Natural killer cell treated with Interleukin-12 subunit alpha and Interleukin-12 subunit beta and Interleukin-15 and Interleukin-18, amount 100 ng/mL, for 72 hours (primary cell): Measurements from ENCODE around the gene TNIP3. TPM values are rescaled to one million over a fixed set of nuclear protein-coding genes. Genes with fewer than 3 reads are reported as not detected.
A peak's percentile ranks its signal among the peaks of the same experiment; 100 is the strongest.
"Not testable (repeated sequence)": the region's sequence is repeated elsewhere in the genome, so short reads cannot be mapped to it uniquely, and the experiment has no call there.

Experiments used
- ATAC-seq, 2 donors: fragments of 150-1000 bp; cut with Tn5 transposase in 1 of 2; sonication (Bioruptor Pico), chemical (Tn5 transposase) in 1 of 2; 2 replicates each; pipeline ENCODE4 v1.10.0; 2021
- DNase-seq: peaks from one replicate; pipeline ENCODE4 v3.0.0; 2022; ENCODE audit warnings: low spot score
- H3K27ac Mint-ChIP-seq, 2 donors: 1 replicate in 1 of 2; 2 replicates in 1 of 2; pipeline ENCODE4 v1.8.0; 2022; ENCODE audit warnings: mixed read lengths in 2 of 2, mild to moderate bottlenecking in 1 of 2, moderate library complexity in 1 of 2
- H3K27me3 Mint-ChIP-seq, 2 donors: 1 replicate in 1 of 2; 2 replicates in 1 of 2; pipeline ENCODE4 v1.8.0; 2022; ENCODE audit warnings: mixed read lengths in 2 of 2
- H3K36me3 Mint-ChIP-seq: one replicate; pipeline ENCODE4 v1.8.0; 2022; ENCODE audit warnings: mixed read lengths
- H3K4me1 Mint-ChIP-seq, 2 donors: 1 replicate in 1 of 2; 2 replicates in 1 of 2; pipeline ENCODE4 v1.8.0; 2022; ENCODE audit warnings: low read depth in 2 of 2, mixed read lengths in 2 of 2, mild to moderate bottlenecking in 1 of 2
- H3K4me3 Mint-ChIP-seq: one replicate; pipeline ENCODE4 v1.8.0; 2022; ENCODE audit warnings: mixed read lengths
- H3K9me3 Mint-ChIP-seq: 2 replicates; pipeline ENCODE4 v1.8.0; 2022; ENCODE audit warnings: mixed read lengths
- total RNA-seq, 2 donors: library from RNA; stranded (reverse); gene quantifications; one replicate each; pipeline ENCODE4 v1.2.3, GENCODE V29; 2022

The TNIP3 gene
- 1 to 10 TPM in 1 of 2 donors, under 1 TPM in 1; 0.45 to 4.5 TPM for total RNA-seq

GRCh38 chr4:121164291-121164690, at the start of gene TNIP3:
TNIP3 (minus strand) TSS chr4:121164321; CDS start chr4:121164125, 196 bp downstream.
- Mint-ChIP-seq H3K4me1 (peaks cover 17 to 31% of the 10 kb centered on the region in 2 donors), H3K9me3 (no peaks in the 10 kb centered on the region), H3K4me3 (no peak within 1 kb of the TSS), H3K27me3 (peaks cover 0 to 6% of the 10 kb centered on the region in 2 donors), H3K36me3 (peaks cover under 1% of the 10 kb centered on the region), H3K27ac (no peak within 1 kb of the TSS)
- ATAC-seq (no peak), DNase-seq (no peak)

GRCh38 chr4:121212806-121213205, 48.7 kb upstream of the TNIP3 start:
- no peak for ATAC-seq
- no peak for DNase-seq
- Mint-ChIP-seq H3K4me1 (peaks cover 0 to 13% of the 10 kb centered on the region in 2 donors), H3K9me3 (peaks cover 3% of the 10 kb centered on the region), H3K36me3 (peaks cover 6% of the 10 kb centered on the region), H3K27me3 (peaks cover 0 to 3% of the 10 kb centered on the region in 2 donors), H3K4me3 (no peak overlapping the region), H3K27ac (no peak overlapping the region)

GRCh38 chr4:121209171-121209570, 45.0 kb upstream of the TNIP3 start:
- H3K27ac Mint-ChIP-seq, result no peak overlapping the region
- H3K4me3 Mint-ChIP-seq, result no peak overlapping the region
- peaks cover 0 to 4% of the 10 kb centered on the region in 2 donors for H3K4me1 Mint-ChIP-seq
- peaks cover 3% of the 10 kb centered on the region for H3K9me3 Mint-ChIP-seq
- H3K36me3 Mint-ChIP-seq, result peaks cover 6% of the 10 kb centered on the region
- DNase-seq (no peak), ATAC-seq (no peak)
- peaks cover 7 to 14% of the 10 kb centered on the region in 2 donors for H3K27me3 Mint-ChIP-seq

GRCh38 chr4:121208244-121209007, 44.3 kb upstream of the TNIP3 start:
- ATAC-seq, result no peak
- DNase-seq, result no peak
- H3K27ac Mint-ChIP-seq, result no peak overlapping the region
- peaks cover 3% of the 10 kb centered on the region for H3K9me3 Mint-ChIP-seq
- peaks cover 7 to 14% of the 10 kb centered on the region in 2 donors for H3K27me3 Mint-ChIP-seq
- H3K4me3 Mint-ChIP-seq, result no peak overlapping the region
- H3K36me3 Mint-ChIP-seq, result peaks cover 6% of the 10 kb centered on the region
- H3K4me1 Mint-ChIP-seq, result no peaks in the 10 kb centered on the region

GRCh38 chr4:121205777-121206176, 41.7 kb upstream of the TNIP3 start:
- not testable (repeated sequence) for H3K36me3 Mint-ChIP-seq, H3K4me1 Mint-ChIP-seq, H3K27ac Mint-ChIP-seq, H3K9me3 Mint-ChIP-seq, H3K4me3 Mint-ChIP-seq, DNase-seq, ATAC-seq
- H3K27me3 Mint-ChIP-seq, result peaks cover 7 to 19% of the 10 kb centered on the region in 2 donors

- peaks cover 7 to 20% of the 10 kb centered on the region in 2 donors for H3K27me3 Mint-ChIP-seq
- ATAC-seq (peak in 1 of 2 donors; percentile 15), DNase-seq (no peak)
- H3K36me3 Mint-ChIP-seq, result no peaks in the 10 kb centered on the region
- peak overlapping the region; percentile 51 for H3K4me3 Mint-ChIP-seq
- peaks cover 12 to 25% of the 10 kb centered on the region in 2 donors for H3K4me1 Mint-ChIP-seq
- H3K27ac Mint-ChIP-seq, result peak overlapping the region; percentile 35 to 82
- H3K9me3 Mint-ChIP-seq, result no peaks in the 10 kb centered on the region
Measured at GRCh38 chr4:121200795-121201472, 36.8 kb upstream of the TNIP3 start.

GRCh38 chr4:121199742-121200561, 35.8 kb upstream of the TNIP3 start:
- DNase-seq, result no peak
- peak; percentile 60 to 91 for ATAC-seq
- no peaks in the 10 kb centered on the region for H3K36me3 Mint-ChIP-seq
- peak overlapping the region; percentile 40 to 82 for H3K27ac Mint-ChIP-seq
- H3K4me1 Mint-ChIP-seq, result peaks cover 12 to 25% of the 10 kb centered on the region in 2 donors
- peak overlapping the region; percentile 64 for H3K4me3 Mint-ChIP-seq
- H3K27me3 Mint-ChIP-seq, result peaks cover 4 to 11% of the 10 kb centered on the region in 2 donors
- H3K9me3 Mint-ChIP-seq, result no peaks in the 10 kb centered on the region

- H3K4me1 Mint-ChIP-seq, result peaks cover 12 to 25% of the 10 kb centered on the region in 2 donors
- H3K27ac Mint-ChIP-seq, result no peak overlapping the region
- no peak overlapping the region for H3K4me3 Mint-ChIP-seq
- H3K36me3 Mint-ChIP-seq, result no peaks in the 10 kb centered on the region
- DNase-seq, result no peak
- H3K27me3 Mint-ChIP-seq, result peaks cover 0 to 9% of the 10 kb centered on the region in 2 donors
- no peaks in the 10 kb centered on the region for H3K9me3 Mint-ChIP-seq
- no peak for ATAC-seq
Measured at GRCh38 chr4:121198251-121198650, 34.1 kb upstream of the TNIP3 start.

GRCh38 chr4:121195649-121196048, 31.5 kb upstream of the TNIP3 start:
- no peak for DNase-seq
- H3K27me3 Mint-ChIP-seq, result peaks cover 0 to 3% of the 10 kb centered on the region in 2 donors
- H3K9me3 Mint-ChIP-seq, result no peaks in the 10 kb centered on the region
- peaks cover 16 to 37% of the 10 kb centered on the region in 2 donors for H3K4me1 Mint-ChIP-seq
- H3K27ac Mint-ChIP-seq, result no peak overlapping the region
- ATAC-seq, result no peak
- H3K4me3 Mint-ChIP-seq, result no peak overlapping the region
- H3K36me3 Mint-ChIP-seq, result no peaks in the 10 kb centered on the region

- Mint-ChIP-seq H3K9me3 (no peaks in the 10 kb centered on the region), H3K4me1 (peaks cover 26 to 43% of the 10 kb centered on the region in 2 donors), H3K27me3 (no peaks in the 10 kb centered on the region), H3K36me3 (no peaks in the 10 kb centered on the region), H3K27ac (peak overlapping the region in 1 of 2 donors; percentile 22), H3K4me3 (peak overlapping the region; percentile 53)
- DNase-seq (no peak), ATAC-seq (no peak)
Measured at GRCh38 chr4:121192480-121192879, 28.4 kb upstream of the TNIP3 start.

GRCh38 chr4:121192013-121192412, 27.9 kb upstream of the TNIP3 start:
- peak overlapping the region; percentile 48 for H3K4me3 Mint-ChIP-seq
- ATAC-seq, result no peak
- H3K36me3 Mint-ChIP-seq, result no peaks in the 10 kb centered on the region
- peaks cover 26 to 43% of the 10 kb centered on the region in 2 donors for H3K4me1 Mint-ChIP-seq
- H3K27me3 Mint-ChIP-seq, result no peaks in the 10 kb centered on the region
- peak overlapping the region in 1 of 2 donors; percentile 22 for H3K27ac Mint-ChIP-seq
- H3K9me3 Mint-ChIP-seq, result no peaks in the 10 kb centered on the region
- no peak for DNase-seq

- no peaks in the 10 kb centered on the region for H3K36me3 Mint-ChIP-seq
- peak overlapping the region; percentile 38 to 63 for H3K27ac Mint-ChIP-seq
- no peaks in the 10 kb centered on the region for H3K27me3 Mint-ChIP-seq
- peaks cover 26 to 43% of the 10 kb centered on the region in 2 donors for H3K4me1 Mint-ChIP-seq
- no peaks in the 10 kb centered on the region for H3K9me3 Mint-ChIP-seq
- no peak for DNase-seq
- no peak for ATAC-seq
- no peak overlapping the region for H3K4me3 Mint-ChIP-seq
Measured at GRCh38 chr4:121191361-121191760, 27.2 kb upstream of the TNIP3 start.

GRCh38 chr4:121190389-121190788, 26.3 kb upstream of the TNIP3 start:
- DNase-seq, result no peak
- Mint-ChIP-seq H3K27me3 (no peaks in the 10 kb centered on the region), H3K9me3 (no peaks in the 10 kb centered on the region), H3K4me3 (peak overlapping the region; percentile 57), H3K27ac (peak overlapping the region; percentile 38 to 63), H3K36me3 (no peaks in the 10 kb centered on the region), H3K4me1 (peaks cover 30 to 43% of the 10 kb centered on the region in 2 donors)
- no peak for ATAC-seq
